Measurements from ENCODE around the gene MPDZ. TPM values are rescaled to one million over a fixed set of nuclear protein-coding genes. Genes with fewer than 3 reads are reported as not detected.
A peak's percentile ranks its signal among the peaks of the same experiment; 100 is the strongest.

The MPDZ gene
- total and polyA plus RNA-seq, 12 donors, result 28.0 to 100 (median 75.4) TPM

GRCh38 chr9:13244181-13244580 is 35.3 kb downstream of the MPDZ start:
- WGBS, 2 donors, result 59 to 63% methylated on average over 3 of the region's 3 CpGs
- intact Hi-C loops (cut with DNase I), result no loop called here

GRCh38 chr9:13241283-13241682 is 38.2 kb downstream of the MPDZ start:
- DNase-seq (no peak), ATAC-seq (no peak)
- H3K27me3 ChIP-seq, result no peaks in the 10 kb centered on the region
- TF ChIP-seq, protein P1, sequence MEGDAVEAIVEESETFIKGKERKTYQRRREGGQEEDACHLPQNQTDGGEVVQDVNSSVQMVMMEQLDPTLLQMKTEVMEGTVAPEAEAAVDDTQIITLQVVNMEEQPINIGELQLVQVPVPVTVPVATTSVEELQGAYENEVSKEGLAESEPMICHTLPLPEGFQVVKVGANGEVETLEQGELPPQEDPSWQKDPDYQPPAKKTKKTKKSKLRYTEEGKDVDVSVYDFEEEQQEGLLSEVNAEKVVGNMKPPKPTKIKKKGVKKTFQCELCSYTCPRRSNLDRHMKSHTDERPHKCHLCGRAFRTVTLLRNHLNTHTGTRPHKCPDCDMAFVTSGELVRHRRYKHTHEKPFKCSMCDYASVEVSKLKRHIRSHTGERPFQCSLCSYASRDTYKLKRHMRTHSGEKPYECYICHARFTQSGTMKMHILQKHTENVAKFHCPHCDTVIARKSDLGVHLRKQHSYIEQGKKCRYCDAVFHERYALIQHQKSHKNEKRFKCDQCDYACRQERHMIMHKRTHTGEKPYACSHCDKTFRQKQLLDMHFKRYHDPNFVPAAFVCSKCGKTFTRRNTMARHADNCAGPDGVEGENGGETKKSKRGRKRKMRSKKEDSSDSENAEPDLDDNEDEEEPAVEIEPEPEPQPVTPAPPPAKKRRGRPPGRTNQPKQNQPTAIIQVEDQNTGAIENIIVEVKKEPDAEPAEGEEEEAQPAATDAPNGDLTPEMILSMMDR (IDR thresholded peaks at IDR 0.05), result no peak
- intact Hi-C loops (cut with DNase I), result no loop called here
- H3K4me1 ChIP-seq, result no peaks in the 10 kb centered on the region
- H3K27ac ChIP-seq, result no peak overlapping the region
- no peaks in the 10 kb centered on the region for H3K9me3 ChIP-seq
- H3K4me3 ChIP-seq, result no peak overlapping the region
- H3K36me3 ChIP-seq, result peaks cover 0 to 82% (median 0%) of the 10 kb centered on the region in 9 donors
- WGBS, 2 donors, result 95 to 98% methylated on average over 2 of the region's 2 CpGs

More at GRCh38 chr9:13244181-13244580, 35.3 kb downstream of the MPDZ start:
- Histone ChIP-seq H3K4me3 (no peak overlapping the region), H3K27me3 (no peaks in the 10 kb centered on the region), H3K27ac (no peak overlapping the region), H3K36me3 (peaks cover 0 to 89% (median 0%) of the 10 kb centered on the region in 9 donors), H3K4me1 (no peaks in the 10 kb centered on the region), H3K9me3 (no peaks in the 10 kb centered on the region)
- ATAC-seq (peak in 1 of 8 donors; percentile 33), DNase-seq (no peak)
- TF ChIP-seq, protein P1 (IDR thresholded peaks at IDR 0.05), result no peak

DNA sequence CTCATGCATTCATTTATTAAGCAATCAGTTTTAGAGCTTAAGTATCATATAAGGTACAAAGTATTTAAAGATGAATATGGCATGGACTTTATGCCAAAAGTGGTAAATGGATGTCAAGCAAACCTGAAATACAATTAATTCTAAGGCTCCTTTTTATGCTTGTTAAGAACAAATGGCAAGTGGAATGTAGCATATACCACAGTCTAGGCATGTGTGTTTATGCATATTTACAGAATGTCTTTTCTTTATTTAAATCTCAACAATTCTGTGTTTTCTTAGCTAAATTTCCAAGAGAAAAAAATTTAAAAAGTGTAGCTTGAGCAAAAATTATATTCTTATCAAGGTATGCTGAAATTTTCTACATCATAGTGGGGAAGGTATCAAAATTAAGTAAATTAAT is 39.8 kb downstream of the MPDZ start:
- H3K27me3 ChIP-seq, result no peaks in the 10 kb centered on the region
- H3K36me3 ChIP-seq, result peaks cover 0 to 67% (median 0%) of the 10 kb centered on the region in 9 donors
- DNase-seq (no peak), ATAC-seq (no peak)
- no peaks in the 10 kb centered on the region for H3K4me1 ChIP-seq
- H3K4me3 ChIP-seq, result no peak overlapping the region
- intact Hi-C loops (cut with DNase I), result loop anchor here in 1 of 10 donors (10.0 kb wide), 1 partner anchor 55 kb away; no protein-coding TSS in a partner anchor
- H3K27ac ChIP-seq, result no peak overlapping the region
- TF ChIP-seq, protein P1 (IDR thresholded peaks at IDR 0.05), result no peak
- no peaks in the 10 kb centered on the region for H3K9me3 ChIP-seq

- peaks cover 0 to 63% (median 0%) of the 10 kb centered on the region in 9 donors for H3K36me3 ChIP-seq
- 79 to 92% methylated on average over 1 of the region's 1 CpG for WGBS, 2 donors
- no peaks in the 10 kb centered on the region for H3K4me1 ChIP-seq
- no peaks in the 10 kb centered on the region for H3K27me3 ChIP-seq
- ATAC-seq, result no peak
- H3K4me3 ChIP-seq, result no peak overlapping the region
- TF ChIP-seq, protein P1 (IDR thresholded peaks at IDR 0.05), result no peak
- no peak overlapping the region for H3K27ac ChIP-seq
- H3K9me3 ChIP-seq, result no peaks in the 10 kb centered on the region
- DNase-seq, result no peak
- intact Hi-C loops (cut with DNase I), result loop anchor here in 1 of 10 donors (10.0 kb wide), 1 partner anchor 54 kb away; no protein-coding TSS in a partner anchor
Measured at GRCh38 chr9:13239208-13239607, 40.3 kb downstream of the MPDZ start.
